Activated CD8-positive, alpha-beta memory T cell treated with anti-CD3 and anti-CD28 coated beads for 24 hours (primary cell): ENCODE measurements around the gene KIAA1328.

Source experiments
- DNase-seq: peaks from one replicate; pipeline ENCODE4 v3.0.0-alpha.2; 2020

KIAA1328 gene

GRCh38 chr18:37260367-37261093, 431.6 kb downstream of the KIAA1328 start:
- no peak for DNase-seq

DNA sequence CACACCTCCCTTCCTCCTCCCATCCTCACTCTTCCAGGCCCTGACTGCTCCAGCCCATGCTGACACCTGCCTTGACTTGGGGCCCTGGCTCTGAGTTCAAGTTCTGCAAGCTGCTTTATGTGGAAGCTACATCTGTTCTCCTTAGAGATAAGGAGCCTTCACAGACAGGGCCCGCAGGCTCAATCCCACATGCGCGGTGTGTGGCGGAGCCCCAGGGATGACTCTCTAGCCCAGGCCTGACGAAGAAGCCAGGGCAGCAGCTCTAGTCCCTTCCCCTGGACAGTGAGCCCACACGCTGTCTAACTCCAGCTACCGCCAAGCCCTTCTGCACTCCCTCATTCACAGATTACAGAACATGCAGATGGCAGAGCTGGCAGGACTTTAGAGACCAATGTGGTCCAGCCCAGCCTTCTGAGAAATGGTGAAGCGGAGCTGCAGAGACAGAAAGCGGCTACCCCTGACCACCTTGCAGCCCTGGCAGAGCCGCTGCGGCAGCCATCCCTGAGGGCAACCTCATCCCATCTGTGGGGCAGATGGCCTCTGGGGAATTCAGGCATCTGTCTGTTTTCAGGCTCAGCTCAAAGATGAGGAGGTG, 432.4 kb downstream of the KIAA1328 start:
- DNase-seq: no peak

GRCh38 chr18:37261988-37262387, 433.1 kb downstream of the KIAA1328 start:
- no peak for DNase-seq

DNA sequence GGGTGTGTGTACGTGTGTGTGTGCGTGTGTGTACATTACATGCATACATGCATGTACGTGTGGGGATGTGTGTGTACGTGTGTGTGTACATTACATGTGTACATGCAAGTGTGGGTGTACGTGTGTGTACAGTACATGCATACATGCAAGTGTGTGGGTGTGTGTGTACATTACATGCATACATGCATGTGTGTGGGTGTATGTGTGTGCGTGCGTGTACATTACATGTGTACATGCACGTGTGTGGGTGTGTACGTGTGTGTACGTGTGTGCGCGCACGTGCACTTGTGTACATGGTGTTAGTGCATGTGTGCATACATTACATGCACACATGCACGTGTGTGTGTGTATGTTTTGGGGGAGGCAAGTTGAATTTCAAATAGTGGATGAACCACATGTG, 436.0 kb downstream of the KIAA1328 start:
- DNase-seq: no peak

- no peak for DNase-seq
Observed at GRCh38 chr18:37265382-37265781, 436.5 kb downstream of the KIAA1328 start.

- no peak for DNase-seq
Observed at GRCh38 chr18:37266290-37266689, 437.4 kb downstream of the KIAA1328 start.

DNA sequence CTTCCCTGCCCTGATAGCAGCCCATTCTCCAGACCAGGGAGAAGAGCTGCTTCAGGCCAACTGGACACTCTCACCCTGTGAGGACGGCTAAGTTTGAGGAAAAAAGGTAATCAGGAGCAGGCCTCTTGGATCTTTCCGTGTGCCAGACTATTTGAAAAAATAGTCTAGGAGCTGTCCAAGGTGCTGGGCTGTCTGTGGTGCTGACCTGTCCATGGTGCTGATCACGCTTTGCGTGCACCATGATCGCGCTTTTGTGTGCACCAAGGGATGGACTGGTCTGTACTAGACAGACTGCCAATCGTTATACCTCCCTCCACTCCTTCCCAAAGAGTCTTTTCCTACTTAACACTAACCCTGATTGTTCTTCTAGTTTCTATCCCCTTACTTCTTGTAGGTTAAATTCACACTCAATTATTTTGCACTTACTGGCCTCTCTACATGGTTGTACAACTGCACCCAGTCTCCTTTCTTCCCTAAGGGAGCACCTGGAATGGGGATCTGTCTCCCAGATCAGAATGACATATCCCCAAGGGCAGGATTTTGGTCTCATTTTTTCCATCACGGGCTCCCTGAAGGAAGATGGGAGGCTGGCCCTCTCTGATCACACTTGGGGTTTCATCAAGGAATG, 441.2 kb downstream of the KIAA1328 start:
- no peak for DNase-seq

DNA sequence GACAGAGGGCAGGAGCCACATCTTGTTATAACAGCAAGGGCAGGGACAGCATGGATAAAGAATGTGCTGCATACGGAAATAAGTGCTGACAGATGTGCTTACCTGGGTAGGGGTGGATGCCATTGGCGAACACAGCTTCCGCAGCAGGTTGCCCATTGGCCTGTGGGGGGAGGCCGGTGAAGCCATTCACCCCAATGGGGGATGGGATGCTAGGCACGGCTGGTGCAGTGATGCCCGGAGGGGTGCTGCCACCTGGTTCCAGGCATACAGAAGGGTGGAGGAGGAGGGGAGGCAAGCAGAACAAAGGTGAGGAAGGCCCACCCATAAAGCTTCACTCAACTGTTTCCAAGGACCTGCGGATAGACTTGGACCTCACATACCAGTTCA, 441.7 kb downstream of the KIAA1328 start:
- no peak for DNase-seq

DNA sequence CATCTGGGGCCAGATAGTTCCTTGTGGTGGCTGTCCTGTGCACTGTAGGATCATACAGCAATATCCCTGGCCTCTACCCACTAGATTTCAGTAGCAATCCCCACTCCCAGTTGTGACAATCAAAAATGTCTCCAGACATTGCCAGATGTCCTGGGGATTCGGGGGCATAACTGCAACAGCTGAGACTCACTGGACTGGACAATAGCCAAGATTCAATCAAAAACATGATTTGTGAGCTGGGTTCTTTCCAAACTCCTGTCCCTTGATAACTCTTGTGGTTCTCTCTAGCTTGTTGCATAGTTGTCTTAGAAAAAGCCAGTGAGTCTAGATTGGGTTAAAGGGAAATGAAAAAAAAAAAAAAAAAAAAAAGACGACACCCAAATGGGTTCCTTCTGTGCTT, 443.3 kb downstream of the KIAA1328 start:
- DNase-seq: no peak

DNA sequence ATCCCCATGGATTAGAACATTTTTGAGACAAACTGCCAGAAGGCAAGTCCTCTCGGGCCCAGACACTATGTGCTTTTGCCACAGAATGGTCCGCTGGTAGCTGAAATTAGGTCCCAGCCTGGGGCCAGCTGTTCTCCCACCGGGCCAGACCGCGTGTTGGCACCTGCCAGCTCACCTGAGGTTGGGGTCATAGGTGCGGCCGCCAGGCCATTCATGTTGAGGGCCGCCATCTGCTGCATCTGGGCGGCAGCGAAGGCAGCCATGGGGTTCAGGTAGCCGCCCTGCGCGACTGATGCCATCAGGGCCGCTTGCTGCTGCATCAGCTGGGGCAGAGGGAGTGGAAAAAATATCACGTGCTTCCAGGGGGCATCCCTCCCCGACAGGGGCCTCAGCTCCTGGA, 443.9 kb downstream of the KIAA1328 start:
- DNase-seq: no peak

DNA sequence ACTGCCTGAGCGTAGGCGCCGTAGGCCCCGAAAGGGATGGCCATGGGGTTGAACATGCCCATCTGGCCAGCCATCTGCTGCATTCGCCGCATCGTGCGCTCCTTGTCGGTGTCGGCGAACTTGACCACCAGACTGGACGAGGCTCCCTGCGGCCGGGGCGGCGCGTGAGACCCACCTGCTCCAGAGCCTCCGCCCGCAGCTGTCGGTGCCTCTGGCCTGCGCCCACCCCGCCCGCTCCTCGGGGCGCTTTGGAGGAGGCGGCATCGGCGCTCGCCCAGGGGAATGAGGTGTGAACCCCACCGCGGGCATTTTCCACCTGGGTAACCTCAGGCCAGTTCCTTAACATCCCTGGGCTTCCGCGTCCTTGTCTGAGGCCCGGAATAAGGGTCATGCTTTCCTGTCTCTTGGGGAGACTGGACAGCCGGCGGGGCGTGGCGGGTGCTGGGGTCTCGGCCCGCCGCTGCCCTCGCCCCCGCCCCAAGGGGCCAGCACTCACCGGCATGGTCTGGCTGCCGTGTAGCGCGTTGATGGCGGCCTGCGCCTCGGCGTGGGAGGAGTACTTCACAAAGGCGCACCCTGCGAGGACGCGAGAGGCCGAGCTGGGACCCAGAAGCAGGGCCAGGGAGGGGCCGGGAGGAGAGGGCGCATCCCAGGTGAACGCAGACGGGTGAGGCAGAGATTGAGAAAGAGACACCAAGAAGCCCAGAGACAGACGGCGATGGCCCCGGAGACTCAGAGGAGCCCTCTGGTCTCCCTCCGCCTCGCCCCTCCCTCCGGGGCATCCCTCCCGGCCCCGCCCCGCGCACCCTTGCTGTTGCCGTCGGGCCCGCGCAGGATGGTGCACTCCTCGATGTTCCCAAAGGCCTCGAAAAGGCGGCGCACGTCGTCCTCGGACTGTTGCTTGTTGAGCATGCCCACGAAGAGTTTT, 445.6 kb downstream of the KIAA1328 start:
- DNase-seq: no peak

DNA sequence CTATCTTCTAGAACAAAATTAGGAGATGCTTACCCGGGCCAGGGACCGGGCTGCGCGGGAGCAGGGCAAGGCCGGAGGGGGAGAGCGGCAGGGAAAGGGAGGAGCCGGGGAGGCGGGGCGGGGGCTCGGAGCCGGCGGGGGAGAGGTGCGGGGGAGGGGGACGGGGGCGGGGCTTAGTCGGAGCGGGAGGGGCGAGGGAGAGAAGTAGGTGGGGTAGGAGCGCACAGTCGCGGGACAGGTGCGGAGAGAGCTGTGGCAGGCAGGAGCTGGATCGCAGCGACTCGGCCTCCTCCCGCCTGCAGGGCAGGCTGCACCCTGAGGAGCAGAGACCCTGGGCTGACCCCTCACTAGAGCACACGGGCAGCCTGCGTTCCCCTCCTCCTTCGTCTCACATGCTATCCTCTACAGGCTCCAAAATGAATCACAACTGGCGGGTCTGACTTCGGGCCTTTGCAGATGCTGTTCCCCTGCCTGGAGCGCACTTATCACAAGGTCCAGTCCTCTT, 446.4 kb downstream of the KIAA1328 start:
- DNase-seq: no peak

- DNase-seq: no peak
Observed at GRCh38 chr18:37276111-37276890, 447.4 kb downstream of the KIAA1328 start.

GRCh38 chr18:37277804-37278203, 448.9 kb downstream of the KIAA1328 start:
- DNase-seq: no peak
